Dermis blood vessel endothelial cell (primary cell): ENCODE measurements around the gene SPATA12. TPM values are rescaled to one million over a fixed set of nuclear protein-coding genes. Genes with fewer than 3 reads are reported as not detected.

Source experiments
- DNase-seq: peaks from one replicate; pipeline ENCODE4 v3.0.0; 2010
- total RNA-seq: library from RNA; depleted of rRNA; stranded (reverse); fragments of >200 nt; gene quantifications from 2 replicates; pipeline ENCODE4 v1.2.3, GENCODE V29; 2014

Gene SPATA12, protein sequence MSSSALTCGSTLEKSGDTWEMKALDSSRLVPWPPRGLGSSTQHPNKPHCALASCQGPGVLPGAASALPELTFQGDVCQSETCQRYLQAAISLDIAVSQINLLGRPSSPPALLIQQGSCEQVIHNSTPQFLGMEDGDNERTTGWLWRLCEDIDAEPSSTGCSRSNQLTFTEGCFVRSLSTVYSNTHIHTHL
- total RNA-seq: 0.17 and 0.33 TPM in 2 replicates

DNA sequence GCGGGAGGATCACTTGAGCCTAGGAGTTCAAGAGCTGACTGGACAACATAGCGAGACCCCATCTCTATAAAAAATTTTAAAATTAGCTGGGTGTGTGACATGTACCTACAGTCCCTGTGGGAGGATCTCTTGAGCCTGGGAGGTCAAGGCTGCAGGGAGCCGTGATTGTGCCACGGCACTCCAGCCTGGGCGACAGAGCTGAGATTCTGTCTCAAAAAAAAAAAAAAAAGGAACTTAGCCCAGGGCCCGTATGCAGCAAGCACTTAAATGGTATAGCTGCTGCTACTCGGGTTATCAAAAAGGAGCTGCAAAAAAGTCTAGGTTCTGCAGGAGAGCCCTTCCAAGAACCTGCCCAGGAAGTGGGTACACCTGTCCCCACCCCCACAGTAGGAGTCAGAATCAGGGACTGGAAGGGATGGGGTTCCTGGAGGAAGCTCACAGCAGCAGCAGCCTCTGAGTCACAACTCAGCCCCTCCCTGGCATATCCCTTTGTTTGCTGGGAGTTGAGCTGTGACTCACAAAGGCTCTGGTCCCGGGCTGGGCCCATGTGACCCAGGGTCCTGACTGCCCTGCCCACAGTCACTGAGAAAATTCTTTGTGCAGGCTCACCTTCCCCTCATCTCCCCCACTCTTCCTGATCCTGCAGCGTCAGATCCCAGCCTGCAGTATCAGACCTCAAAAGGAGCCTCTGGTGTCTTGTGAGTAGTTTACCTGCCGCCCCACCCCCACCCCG is at the start of gene SPATA12:
TSS of gene SPATA12 (plus strand) at position 576 of the 733 bp plus-strand sequence. CDS start 13,031 bp downstream, outside the sequence.
- peak; percentile 95 for DNase-seq

DNA sequence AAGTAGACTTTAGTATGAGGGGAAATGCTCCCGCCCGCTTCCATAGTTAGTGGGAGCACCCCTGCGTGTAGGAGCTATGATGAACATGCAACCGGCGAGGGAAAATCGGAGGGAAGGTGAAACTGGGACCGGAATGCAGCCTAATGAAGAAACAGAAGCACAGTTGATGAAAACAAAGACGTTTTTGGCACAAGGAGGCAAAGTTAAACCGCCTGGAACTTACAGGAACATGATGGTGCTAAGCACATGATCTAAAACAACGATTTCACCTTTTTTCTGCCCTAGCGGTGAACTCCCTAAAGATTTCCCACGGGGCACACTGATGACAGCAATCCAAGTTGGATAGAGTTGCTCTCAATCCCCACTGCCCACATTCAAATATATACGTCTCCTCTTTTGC is 49.4 kb upstream of the SPATA12 start:
- no peak for DNase-seq

DNA sequence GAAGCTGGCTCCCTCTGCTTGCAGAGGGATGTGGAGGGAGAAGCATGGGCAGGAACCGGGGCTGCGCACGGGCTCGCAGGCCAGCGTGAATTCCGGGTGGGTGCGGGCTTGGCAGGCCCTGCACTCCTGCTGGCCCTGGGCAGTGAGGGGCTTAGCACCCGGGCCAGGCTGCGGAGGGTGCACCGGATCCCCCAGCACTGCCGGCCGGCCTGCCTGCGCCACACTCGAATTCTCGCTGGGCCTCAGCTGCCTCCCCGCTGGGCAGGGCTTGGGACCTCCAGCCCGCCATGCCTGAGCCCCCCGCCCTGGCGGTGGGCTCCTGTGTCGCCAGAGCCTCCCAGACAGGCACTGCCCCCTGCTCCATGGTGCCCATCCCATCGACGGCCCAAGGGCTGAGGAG is 47.6 kb upstream of the SPATA12 start:
- DNase-seq: no peak

DNA sequence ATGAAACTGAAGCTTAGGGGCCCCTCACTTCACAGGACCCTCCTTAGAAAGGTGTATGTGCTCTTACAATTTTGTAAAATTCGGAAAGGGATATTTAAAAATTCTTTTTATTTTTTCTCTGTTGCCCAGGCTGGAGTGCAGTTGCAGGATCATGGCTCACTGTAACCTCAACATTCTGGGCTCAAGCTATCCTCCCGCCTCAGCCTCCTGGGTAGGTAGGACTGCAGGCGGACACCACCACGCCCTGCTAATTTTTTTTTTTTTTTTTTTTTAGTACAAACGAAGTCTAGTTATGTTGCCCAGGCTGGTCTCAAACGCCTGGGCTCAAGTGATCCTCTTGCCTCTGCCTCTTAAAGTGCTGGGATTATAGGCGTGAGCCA is 45.1 kb upstream of the SPATA12 start:
- no peak for DNase-seq

DNA sequence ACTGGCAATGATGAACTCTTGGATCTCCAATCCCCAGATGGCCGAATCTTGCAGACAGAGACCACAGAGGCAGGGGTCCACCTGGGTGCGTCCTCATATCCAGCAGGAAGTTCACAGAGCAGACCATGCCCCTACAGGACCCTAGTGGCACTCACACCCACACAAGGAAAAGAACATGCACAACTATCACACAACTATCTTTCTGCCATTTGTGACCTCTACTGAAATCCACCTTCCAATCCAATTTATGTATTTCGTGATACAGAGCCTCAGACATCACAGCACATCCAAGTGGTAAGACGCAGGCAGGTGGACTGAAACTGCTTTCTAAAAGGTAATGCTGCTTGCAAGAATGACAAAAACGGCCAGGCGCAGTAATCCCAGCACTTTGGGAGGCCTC is 44.6 kb upstream of the SPATA12 start:
- DNase-seq: no peak

DNA sequence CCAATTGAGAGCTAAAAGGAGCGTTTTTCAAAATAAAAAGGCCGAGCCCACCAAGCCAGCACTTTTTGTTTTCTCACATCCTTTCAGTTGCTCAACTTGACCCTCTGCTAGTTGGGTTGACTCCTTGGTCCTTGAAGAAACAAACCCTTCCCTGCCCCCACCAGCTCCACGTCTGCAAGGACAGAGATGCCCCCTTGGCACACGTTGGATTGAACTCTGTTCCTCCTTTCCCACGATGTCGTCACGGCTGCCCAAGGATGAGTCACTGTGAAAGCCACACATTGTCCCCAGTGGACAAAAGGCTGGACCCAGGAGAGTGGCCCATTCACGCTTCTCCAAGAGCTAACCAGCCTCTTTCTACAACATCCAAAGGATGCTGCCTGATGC is 43.0 kb upstream of the SPATA12 start:
- DNase-seq: peak; percentile 5

DNA sequence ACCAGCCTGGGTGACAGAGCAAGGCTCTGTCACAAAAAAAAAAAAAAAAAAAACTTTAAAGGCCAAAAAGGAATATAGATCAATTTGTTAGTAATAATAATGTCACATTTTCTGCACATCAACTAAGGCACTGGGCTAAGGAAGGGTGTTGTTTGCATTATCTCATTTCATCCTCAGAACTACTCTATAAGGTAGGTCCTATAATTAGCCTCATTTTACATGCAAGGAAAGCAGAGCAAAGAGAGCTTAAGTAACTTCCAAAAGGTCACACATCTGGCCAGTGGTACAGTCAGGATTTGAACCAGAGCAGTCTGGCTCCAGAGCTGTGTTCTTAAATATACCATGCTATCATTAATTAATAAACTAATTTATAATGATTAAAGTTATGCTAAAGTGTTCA is 42.2 kb upstream of the SPATA12 start:
- no peak for DNase-seq

DNA sequence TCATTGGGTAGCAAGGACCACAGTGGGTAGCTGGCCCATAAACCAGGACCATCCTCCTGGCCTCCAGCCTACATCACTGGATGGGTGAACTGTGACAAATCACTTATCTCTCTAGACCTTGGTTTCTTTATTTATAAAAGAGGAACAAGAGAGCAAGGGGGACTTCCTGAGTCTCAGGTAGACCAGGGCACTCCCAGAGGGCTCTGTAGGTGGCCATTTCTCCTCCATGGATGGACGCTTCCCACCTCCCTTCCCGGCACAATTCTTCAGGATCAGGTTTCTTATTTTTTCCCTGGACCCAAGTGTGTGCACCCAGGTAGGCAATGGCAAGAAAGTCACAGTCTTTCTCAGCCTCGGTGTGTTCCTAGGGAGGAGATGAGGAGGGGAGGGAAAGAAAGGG is 41.4 kb upstream of the SPATA12 start:
- DNase-seq: no peak

DNA sequence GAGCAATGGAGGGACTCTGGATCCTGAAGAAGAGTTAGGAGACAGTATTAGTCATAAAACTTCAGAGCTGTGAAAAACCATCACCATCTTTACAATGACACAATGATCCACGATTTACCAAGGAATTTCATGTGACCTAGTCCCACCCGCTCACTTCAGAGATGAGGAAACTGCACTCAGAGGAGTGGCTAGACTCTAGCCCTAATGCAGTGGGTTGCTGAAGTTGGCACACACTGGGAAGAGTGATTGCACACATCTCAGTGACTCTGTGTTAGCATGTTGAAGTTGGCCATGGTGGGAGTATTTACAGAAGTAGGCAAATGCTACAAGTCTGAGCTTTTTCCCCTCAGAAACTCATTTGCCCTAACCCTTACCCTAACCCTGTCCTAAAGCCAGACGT is 35.2 kb upstream of the SPATA12 start:
- DNase-seq: no peak

DNA sequence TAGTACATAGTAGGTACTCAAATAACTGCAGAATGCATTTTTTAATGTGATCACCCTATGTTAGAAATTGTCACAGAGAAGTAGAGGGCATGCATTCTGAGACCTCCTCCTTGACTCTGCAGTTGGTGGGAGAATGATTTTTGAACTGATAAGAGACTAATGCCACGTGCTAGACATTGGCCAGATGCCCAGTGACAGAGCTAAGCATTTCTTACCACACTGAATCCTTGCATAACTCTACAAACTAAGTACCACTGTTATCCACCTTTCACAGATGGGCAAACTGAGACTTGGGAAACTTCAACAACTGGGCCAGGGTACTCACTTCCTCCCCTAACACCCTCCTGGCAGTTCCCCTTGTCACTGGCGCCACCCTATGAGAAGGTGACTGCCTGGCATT is 33.5 kb upstream of the SPATA12 start:
- peak; percentile 47 for DNase-seq

DNA sequence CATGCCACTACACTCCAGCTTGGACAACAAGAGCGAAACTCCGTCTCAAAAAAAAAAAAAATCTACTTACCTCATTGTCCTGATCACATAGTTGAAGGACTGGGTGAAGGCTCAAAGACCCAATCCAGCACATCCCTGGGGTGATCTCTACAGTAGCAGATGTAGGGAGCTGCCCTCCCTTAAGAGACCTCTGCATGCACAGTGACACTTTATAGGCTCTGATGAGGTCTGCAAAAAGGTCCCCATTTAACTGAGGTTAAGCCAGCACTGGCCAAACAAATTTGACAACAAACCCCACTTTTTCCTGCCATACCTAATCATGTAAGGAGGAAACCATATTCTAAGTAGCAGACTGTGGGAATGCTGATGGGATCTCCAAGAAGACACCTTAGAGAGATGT is 31.1 kb upstream of the SPATA12 start:
- DNase-seq: no peak

DNA sequence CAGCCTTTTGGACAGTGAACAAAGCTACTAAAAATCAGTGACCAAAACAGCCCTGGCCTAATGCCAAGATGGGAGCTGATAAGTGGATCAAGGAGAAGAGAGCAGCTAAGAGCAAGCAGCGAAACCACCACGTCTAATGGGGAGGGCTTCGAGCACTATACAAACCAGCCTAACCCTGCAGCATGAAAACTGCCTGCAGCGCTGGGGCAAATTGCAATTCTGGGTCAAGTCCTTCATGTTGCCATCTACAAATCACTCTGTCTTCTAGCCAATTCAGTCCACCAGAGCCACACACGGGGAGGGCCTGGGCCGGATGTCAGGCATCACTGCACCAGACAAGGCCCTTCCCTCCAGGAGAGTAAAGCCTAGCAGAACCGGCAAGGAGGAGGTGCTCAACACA is 30.5 kb upstream of the SPATA12 start:
- DNase-seq: no peak

DNA sequence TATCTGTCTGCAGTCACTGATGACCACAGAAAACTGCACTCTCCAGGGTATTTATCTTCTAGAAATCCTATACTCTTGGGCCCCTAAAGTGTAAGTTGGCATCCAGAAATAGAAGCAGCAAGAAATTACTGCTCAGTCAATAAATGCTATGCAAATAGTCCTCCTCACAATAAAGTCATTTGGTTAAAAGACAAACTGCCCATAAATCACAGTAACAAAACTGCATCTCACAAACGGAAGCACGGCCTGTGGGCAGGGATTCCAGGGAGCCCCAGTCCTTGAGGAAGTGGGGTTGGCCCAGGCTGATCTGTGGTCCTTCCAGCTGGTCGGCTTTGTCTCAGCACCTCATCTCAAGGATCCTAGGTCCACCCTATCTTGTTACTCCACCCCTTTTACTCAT is 29.7 kb upstream of the SPATA12 start:
- no peak for DNase-seq

DNA sequence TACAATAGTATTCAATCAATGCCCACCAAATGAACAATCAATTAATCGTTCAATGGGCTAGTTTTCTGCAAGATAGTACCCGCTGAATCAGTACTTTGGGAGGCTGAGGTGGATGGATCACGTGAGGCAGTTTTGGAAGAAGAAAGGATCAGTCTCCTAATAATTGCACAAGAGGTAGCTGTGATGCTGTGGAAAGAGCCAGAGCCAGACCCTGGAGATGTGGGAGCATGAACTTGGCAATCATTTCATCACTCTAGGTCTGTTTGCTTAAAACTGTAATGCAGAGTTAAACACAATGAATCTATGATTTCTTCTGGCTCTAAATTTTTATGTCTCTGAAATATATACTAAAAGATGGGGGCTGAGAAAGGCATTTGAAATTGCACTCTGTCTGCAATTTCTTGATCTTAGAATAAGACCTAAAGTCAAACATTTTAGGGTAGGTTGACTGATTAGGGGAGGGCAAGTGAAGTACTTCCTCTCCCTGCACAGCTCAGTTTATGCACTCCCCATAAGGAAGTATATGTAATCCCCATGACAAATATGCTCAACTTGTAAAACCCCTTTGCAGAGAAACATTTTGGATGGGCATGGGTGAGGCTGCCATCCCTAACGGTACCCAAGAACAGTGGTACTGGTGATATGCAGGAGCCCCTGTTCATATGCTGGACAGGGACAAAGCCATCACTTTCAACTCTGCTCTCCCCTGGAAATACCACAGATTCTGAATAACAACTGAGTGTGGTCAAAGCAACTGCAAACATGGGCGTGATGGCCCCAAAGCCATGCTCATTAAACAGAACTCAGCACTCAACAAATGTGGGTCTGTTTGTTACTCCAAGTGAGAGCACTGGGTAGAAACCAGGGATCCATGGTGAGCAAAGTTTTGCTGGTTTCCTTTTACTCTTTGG is 28.6 kb upstream of the SPATA12 start:
- DNase-seq: no peak

DNA sequence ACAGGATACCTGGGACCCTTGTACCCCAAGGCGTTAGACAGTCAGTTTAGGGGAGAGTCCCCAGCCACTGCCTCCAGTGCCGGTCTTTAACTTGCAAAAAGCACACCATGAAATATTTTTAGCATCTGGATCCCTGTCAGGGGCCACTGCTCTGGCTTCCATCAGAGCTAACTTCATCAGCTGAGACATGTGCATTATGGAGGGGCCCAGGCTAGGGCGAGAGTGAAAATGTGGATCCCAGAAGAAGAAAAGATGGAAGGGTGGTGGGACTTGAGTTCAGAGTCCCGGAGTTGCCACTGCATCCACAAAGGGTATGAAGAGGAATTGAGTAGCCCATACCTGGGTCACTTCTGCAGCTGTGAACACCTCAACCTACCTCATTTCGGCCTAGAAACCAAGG is 23.5 kb upstream of the SPATA12 start:
- no peak for DNase-seq

DNA sequence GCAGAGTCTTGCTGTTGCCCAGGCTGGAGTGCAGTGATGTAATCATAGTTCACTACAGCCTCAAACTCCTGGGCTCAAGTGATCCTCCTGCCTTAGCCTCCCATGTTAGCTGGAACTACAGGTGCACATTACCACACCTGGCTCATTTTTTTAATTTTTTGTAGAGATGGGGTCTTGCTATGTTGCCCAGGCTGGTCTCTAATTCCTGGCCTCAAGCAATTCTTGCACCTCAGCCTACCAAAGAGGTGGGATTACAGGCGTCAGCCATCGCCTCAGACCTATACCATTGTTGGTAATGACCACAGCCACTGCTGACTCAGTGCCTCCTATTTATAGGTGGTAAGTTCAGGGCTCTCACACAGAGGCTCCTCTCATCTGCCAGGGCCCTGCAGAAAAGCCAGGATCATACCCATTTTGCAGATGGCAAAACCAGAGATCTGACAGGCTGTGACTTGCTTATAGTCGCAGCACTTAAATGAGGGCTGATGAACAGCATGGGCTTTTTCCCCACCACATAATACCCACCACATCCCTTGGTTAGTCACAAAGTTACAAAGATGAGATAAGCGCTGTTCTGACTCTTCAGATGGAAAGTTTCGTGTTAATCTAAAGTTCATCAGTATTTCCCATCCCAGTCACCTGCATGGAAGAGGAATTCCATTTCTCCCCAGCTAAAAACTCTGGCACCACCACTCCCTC is 21.8 kb upstream of the SPATA12 start:
- DNase-seq: no peak

DNA sequence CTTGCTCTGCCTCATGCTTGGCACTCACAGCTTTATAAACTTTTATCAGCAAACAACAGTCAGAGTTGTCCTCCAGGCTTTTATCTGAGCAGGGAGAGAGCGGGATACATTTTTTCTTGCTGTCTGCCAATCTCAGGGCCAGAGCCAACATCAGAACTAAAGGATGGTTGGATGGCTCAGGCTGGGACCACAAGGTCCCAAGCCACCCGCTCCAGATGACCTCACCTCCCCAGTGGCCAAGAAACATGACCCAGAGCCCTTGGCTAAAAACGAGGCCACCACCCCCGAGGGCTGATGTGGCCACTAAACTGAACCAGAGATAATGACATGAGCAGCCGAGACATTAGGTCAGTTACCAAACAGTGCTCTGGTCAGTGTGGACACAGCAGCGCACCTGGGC is 18.8 kb upstream of the SPATA12 start:
- DNase-seq: no peak

DNA sequence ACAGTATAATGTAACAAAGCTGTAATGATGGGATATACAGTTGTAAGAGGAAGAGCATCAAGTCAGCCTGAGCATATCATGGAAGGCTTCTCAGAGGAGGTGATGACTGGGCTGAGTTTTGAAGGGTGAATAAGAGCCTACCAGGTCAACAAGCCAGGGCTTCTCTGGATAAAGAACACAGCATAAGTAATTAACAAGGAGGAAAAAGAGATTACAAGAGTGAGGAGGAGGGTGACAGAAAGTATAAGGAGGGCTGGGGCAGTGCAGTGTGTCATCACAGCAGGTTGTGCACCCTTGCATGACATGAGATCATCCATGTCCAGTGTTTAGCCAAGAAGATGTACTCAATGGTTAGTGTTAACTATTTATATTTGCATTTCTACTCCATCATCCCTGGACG is 16.9 kb upstream of the SPATA12 start:
- no peak for DNase-seq

DNA sequence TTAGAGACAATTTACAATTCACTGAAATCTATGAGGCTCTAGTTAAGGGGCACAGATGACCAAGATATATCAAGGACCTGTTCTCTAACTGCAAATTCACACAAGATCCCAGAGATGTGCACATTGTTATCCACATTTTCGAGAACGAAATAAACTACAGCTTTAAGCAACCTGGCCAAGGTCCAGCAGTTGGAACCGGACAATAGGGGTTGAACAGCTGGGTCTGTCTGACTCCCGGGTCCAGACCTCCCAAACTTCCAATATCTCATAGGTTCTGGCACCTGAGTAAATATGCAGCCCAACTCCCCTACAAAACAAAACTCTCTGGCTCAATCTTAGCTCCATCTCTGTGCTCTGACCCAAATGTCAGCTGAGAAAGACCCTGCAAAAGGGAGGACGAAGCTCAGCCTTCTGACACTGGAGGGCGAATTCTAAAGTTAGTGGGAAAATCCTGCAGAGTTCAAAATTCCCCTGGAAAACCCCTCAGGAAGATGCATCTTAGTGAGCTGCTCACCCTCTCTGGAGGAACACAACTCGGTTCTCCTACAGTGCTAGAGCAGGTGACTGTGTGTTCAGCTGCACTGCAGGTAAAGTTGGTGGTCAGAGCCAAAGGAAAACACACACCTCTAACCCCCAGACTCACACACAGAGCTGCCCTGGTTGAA is 14.2 kb upstream of the SPATA12 start:
- no peak for DNase-seq

DNA sequence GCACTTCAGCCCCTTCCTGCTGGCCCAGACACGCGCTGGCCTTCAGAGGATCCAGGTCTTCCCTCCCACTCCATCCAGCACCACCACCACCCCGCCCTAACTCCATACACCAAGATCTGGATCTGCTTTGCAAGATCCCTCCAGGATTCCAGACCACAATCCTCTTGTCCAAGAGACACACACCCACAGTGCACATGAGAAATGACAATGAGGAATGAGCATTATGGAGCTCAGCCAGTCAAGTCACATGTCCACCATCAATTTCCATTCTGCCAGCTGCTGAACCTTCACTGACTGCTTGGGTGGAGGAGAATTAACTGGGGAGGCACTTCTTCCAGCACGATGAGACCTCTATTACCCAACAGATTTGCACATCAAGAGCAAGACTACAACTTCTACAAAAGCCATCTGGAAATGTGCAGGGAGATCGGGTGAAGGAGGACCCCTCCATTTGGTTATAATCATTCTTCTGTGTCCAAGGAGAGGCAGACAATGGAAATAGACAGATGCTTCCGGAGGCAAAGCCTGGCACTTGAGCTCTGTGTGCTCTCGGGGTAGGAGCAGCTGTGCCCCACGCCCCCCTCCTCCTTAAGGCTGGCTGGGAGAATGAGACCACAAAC is 12.3 kb upstream of the SPATA12 start:
- no peak for DNase-seq

DNA sequence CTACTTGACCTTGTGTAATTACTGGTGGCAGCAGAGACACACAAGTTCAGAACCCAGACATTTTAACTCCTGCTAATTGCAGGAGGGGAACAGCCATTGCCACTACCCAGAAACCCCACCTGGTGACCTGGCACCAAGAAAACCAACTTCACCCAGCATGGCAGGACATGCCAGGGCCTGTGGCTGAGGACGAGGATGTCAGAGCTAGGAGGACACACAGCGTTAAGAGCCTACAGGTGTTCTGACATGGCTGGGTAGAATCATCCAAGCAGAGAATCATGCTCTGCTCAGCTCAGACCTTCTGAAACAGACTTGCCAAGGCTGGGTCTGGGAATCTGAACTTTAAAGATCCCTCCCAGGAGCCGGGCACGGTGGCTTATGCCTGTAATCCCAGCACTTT is 11.7 kb upstream of the SPATA12 start:
- DNase-seq: no peak

DNA sequence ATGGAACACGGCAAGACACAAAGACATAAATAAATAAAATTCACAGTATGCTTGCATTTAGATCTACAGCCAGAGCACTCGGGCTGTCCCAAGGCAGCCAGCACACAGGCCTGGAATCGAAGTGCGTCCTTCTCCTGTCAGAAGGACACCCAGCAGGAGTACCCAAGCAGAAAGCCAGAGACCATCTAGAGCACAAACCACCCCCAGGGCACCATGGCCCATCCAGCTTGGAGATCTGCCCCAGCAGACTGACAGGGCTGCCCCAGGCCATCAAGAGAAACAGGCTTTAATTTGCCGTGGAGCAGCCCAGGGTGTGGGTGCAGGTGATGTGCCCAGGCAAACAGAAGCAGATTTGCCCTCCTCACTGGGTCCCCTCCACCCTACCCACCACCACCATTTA is 7.8 kb upstream of the SPATA12 start:
- no peak for DNase-seq
